Gastrocnemius medialis (tissue), 4 donors: Measurements from ENCODE around the gene PSMD12. TPM values are rescaled to one million over a fixed set of nuclear protein-coding genes. Genes with fewer than 3 reads are reported as not detected.
A peak's percentile ranks its signal among the peaks of the same experiment; 100 is the strongest.

Experiments
- ATAC-seq, 2 donors: fragments of 150-250 bp; one replicate each; pipeline ENCODE4 v1.9.1; 2016
- DNase-seq, 2 donors: peaks; one replicate each; pipeline ENCODE4 v3.0.0-alpha.2; 2019
- H3K27ac ChIP-seq, 4 donors: fragments of 200-600 bp; sonication (generic); 1 replicate in 1 of 4; 2 replicates in 3 of 4; pipeline ENCODE4 v1.5.1; 2016 to 2018; ENCODE audit warnings: mild to moderate bottlenecking in 2 of 4, moderate library complexity in 1 of 4
- H3K27me3 ChIP-seq, 3 donors: fragments of 200-600 bp; sonication (generic) in 2 of 3; 1 replicate in 1 of 3; 2 replicates in 2 of 3; pipeline versions ENCODE4 v1.5.1 to v1.6.0; 2016 to 2019; ENCODE audit warnings: mild to moderate bottlenecking in 1 of 3, moderate library complexity in 1 of 3
- H3K36me3 ChIP-seq, 2 donors: fragments of 200-600 bp; sonication (generic) in 1 of 2; one replicate each; pipeline ENCODE4 v1.5.1; 2017 to 2018
- H3K4me1 ChIP-seq, 2 donors: fragments of 200-600 bp; sonication (generic) in 1 of 2; one replicate each; pipeline ENCODE4 v1.5.1; 2016 to 2017; ENCODE audit warnings: mild to moderate bottlenecking in 2 of 2
- H3K4me3 ChIP-seq, 4 donors: fragments of 200-600 bp; sonication (generic) in 3 of 4; 1 replicate in 1 of 4; 2 replicates in 3 of 4; pipeline ENCODE4 v1.5.1; 2016 to 2019; ENCODE audit warnings: mild to moderate bottlenecking in 2 of 4
- H3K9me3 ChIP-seq, 3 donors: fragments of 200-600 bp; sonication (generic) in 2 of 3; 1 replicate in 1 of 3; 2 replicates in 2 of 3; pipeline ENCODE4 v1.5.1; 2016 to 2019
- POLR2A ChIP-seq, 2 donors: fragments of 450-650 bp; IDR thresholded peaks; one replicate each; pipeline ENCODE4 v1.6.1; 2017; ENCODE audit warnings: antibody characterized with exemption in 2 of 2, mild to moderate bottlenecking in 2 of 2, moderate library complexity in 2 of 2
- in situ Hi-C, 4 donors: fragments of 200-750 bp; cut with MboI; loops; one replicate each; pipeline versions ENCODE4 v1.15.0 to v1.8.0; 2017; ENCODE audit warnings: low sequenced_read_pairs in 4 of 4
- intact Hi-C: fragments of 100-400 bp; cut with DNase I; formaldehyde crosslinking; loops from one replicate; pipeline ENCODE4 v1.15.1; 2023; ENCODE audit warnings: low total_unique reads
- total RNA-seq, 4 donors: library from RNA; depleted of rRNA; stranded (reverse); fragments of >200 nt; gene quantifications; one replicate each; pipeline versions ENCODE4 v1.1.0 to v1.2.3, GENCODE V29; 2016
- TF ChIP-seq, protein P1 (sequence below), 5 experiments: fragments of 450-650 bp in 3 of 5; fragments of 200-600 bp in 2 of 5; sonication (generic) in 2 of 5; IDR thresholded peaks in 4 of 5; conservative IDR thresholded peaks in 1 of 5; 1 replicate in 4 of 5; 2 replicates in 1 of 5; pipeline ENCODE4 v1.5.1; 2016 to 2019; ENCODE audit warnings: antibody characterized with exemption in 5 of 5, mild to moderate bottlenecking in 3 of 5, moderate library complexity in 3 of 5

The PSMD12 gene
- total RNA-seq, 4 donors from 2014 or later, result 52.0 to 89.6 (median 69.9) TPM

GRCh38 chr17:67359960-67360791 is 6.2 kb downstream of the PSMD12 start:
- peak overlapping the region in 3 of 4 donors; percentile 14 to 24 (median 19) for H3K27ac ChIP-seq
- no peaks in the 10 kb centered on the region for H3K9me3 ChIP-seq
- peaks cover 58 to 69% of the 10 kb centered on the region in 2 donors for H3K4me1 ChIP-seq
- ATAC-seq, result no peak
- no peak overlapping the region for H3K4me3 ChIP-seq
- no peak for DNase-seq
- peaks cover 0 to 43% of the 10 kb centered on the region in 2 donors for H3K36me3 ChIP-seq
- intact Hi-C loops (no loop called here), in situ Hi-C loops (loop anchor here in 1 of 4 donors (25.0 kb wide), 1 partner anchor 477 kb away; the partner anchor contains the start of gene BPTF)
- no peaks in the 10 kb centered on the region for H3K27me3 ChIP-seq
- TF ChIP-seq, protein P1, sequence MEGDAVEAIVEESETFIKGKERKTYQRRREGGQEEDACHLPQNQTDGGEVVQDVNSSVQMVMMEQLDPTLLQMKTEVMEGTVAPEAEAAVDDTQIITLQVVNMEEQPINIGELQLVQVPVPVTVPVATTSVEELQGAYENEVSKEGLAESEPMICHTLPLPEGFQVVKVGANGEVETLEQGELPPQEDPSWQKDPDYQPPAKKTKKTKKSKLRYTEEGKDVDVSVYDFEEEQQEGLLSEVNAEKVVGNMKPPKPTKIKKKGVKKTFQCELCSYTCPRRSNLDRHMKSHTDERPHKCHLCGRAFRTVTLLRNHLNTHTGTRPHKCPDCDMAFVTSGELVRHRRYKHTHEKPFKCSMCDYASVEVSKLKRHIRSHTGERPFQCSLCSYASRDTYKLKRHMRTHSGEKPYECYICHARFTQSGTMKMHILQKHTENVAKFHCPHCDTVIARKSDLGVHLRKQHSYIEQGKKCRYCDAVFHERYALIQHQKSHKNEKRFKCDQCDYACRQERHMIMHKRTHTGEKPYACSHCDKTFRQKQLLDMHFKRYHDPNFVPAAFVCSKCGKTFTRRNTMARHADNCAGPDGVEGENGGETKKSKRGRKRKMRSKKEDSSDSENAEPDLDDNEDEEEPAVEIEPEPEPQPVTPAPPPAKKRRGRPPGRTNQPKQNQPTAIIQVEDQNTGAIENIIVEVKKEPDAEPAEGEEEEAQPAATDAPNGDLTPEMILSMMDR (IDR thresholded peaks at IDR 0.05 in 4 of 5, conservative IDR thresholded peaks at IDR 0.05 in 1 of 5), result no peak
- no peak for TF ChIP-seq POLR2A (IDR thresholded peaks at IDR 0.05)

DNA sequence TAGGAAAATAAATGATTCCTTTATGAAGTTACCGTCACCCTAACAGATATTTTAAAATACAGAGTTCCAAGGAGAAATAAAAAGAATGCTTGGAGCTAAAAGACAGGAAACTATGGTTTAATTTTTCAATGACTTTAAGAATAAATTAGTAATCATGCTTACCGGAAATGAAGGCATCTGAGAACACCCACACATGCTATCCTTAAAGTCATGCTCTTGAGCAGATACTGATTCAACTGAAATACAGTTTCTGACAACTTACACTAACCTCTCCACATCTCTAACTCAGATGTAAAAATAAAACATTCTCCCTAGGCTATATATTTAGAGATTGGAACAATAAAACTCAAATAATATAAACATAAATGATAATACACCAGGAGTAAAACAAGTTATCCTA is 7.8 kb downstream of the PSMD12 start:
- no peaks in the 10 kb centered on the region for H3K9me3 ChIP-seq
- no peak overlapping the region for H3K4me3 ChIP-seq
- H3K36me3 ChIP-seq, result peaks cover 0 to 58% of the 10 kb centered on the region in 2 donors
- no peak for TF ChIP-seq POLR2A (IDR thresholded peaks at IDR 0.05)
- TF ChIP-seq, protein P1 (IDR thresholded peaks at IDR 0.05 in 4 of 5, conservative IDR thresholded peaks at IDR 0.05 in 1 of 5), result no peak
- no peaks in the 10 kb centered on the region for H3K27me3 ChIP-seq
- H3K4me1 ChIP-seq, result peaks cover 42 to 54% of the 10 kb centered on the region in 2 donors
- no peak for ATAC-seq
- H3K27ac ChIP-seq, result no peak overlapping the region
- DNase-seq, result no peak
- intact Hi-C loops, result no loop called here
- in situ Hi-C loops, result loop anchor here in 1 of 4 donors (25.0 kb wide), 1 partner anchor 479 kb away; the partner anchor contains the start of gene BPTF

GRCh38 chr17:67353929-67354574 is 12.3 kb downstream of the PSMD12 start:
- peaks cover 6 to 10% of the 10 kb centered on the region in 2 donors for H3K4me1 ChIP-seq
- in situ Hi-C loops, result loop anchor here in 1 of 4 donors (25.0 kb wide), 1 partner anchor 483 kb away; the partner anchor contains the start of gene BPTF
- H3K9me3 ChIP-seq, result no peaks in the 10 kb centered on the region
- intact Hi-C loops, result no loop called here
- no peak overlapping the region for H3K4me3 ChIP-seq
- DNase-seq (no peak), ATAC-seq (no peak)
- TF ChIP-seq, protein P1 (IDR thresholded peaks at IDR 0.05 in 4 of 5, conservative IDR thresholded peaks at IDR 0.05 in 1 of 5), result no peak
- no peak for TF ChIP-seq POLR2A (IDR thresholded peaks at IDR 0.05)
- no peaks in the 10 kb centered on the region for H3K27me3 ChIP-seq
- H3K36me3 ChIP-seq, result peaks cover 0 to 80% of the 10 kb centered on the region in 2 donors
- no peak overlapping the region for H3K27ac ChIP-seq

DNA sequence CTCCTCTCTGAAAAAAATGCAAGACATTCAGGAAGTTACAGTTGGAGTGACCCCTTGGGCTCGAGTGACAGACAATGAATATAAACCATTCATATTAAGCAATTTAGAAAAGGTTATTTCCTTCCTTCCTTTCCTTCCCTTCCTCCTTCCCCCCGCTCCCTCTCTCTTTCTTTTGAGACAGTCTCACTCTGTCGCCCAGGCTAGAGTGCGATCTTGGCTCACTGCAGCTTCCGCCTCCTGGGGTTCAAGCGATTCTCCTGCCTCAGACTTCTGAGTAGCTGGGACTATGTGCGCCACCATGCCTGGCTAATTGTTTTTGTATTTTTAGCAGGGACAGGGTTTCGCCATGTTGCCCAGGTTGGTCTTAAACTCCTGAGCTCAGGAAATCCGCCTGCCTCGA is 13.2 kb downstream of the PSMD12 start:
- peaks cover 0 to 89% of the 10 kb centered on the region in 2 donors for H3K36me3 ChIP-seq
- intact Hi-C loops (no loop called here), in situ Hi-C loops (loop anchor here in 1 of 4 donors (25.0 kb wide), 1 partner anchor 484 kb away; the partner anchor contains the start of gene BPTF)
- no peak for DNase-seq
- TF ChIP-seq, protein P1 (IDR thresholded peaks at IDR 0.05 in 4 of 5, conservative IDR thresholded peaks at IDR 0.05 in 1 of 5), result no peak
- TF ChIP-seq POLR2A (IDR thresholded peaks at IDR 0.05), result no peak
- ATAC-seq, result no peak
- no peaks in the 10 kb centered on the region for H3K27me3 ChIP-seq
- peaks cover 0 to 2% of the 10 kb centered on the region in 2 donors for H3K4me1 ChIP-seq
- no peak overlapping the region for H3K4me3 ChIP-seq
- H3K27ac ChIP-seq, result no peak overlapping the region
- no peaks in the 10 kb centered on the region for H3K9me3 ChIP-seq
